ENCODE measurements around the gene SAFB. TPM values are rescaled to one million over a fixed set of nuclear protein-coding genes. Genes with fewer than 3 reads are reported as not detected.
"Not testable (repeated sequence)": the region's sequence is repeated elsewhere in the genome, so short reads cannot be mapped to it uniquely, and the experiment has no call there.

Gene SAFB
- total RNA-seq, 1 donor from 2014 or later, result 59.8 TPM

- intact Hi-C loops (cut with DNase I), result no loop called here
- ATAC-seq (no peak), DNase-seq (ENCODE audit: missing footprints) (no peak)
Measured at GRCh38 chr19:5677580-5677979, 54.7 kb downstream of the SAFB start.

GRCh38 chr19:5678071-5678718 is 55.3 kb downstream of the SAFB start:
- ATAC-seq, result no peak
- no peak for DNase-seq (ENCODE audit: missing footprints)
- intact Hi-C loops (cut with DNase I), result no loop called here

GRCh38 chr19:5679289-5680083 is 56.6 kb downstream of the SAFB start:
- intact Hi-C loops (cut with DNase I), result loop anchor here (2.0 to 5.0 kb wide), 3 partner anchors 43 to 111 kb away; partner anchors contain the start of genes CATSPERD, DUS3L, LONP1 and SAFB
- ATAC-seq (no peak), DNase-seq (ENCODE audit: missing footprints) (no peak)

GRCh38 chr19:5680084-5680436 is 57.2 kb downstream of the SAFB start:
- intact Hi-C loops (cut with DNase I), result loop anchor here (2.0 to 5.0 kb wide), 3 partner anchors 42 to 111 kb away; partner anchors contain the start of genes CATSPERD, DUS3L, LONP1 and SAFB
- ATAC-seq (peak; percentile 4), DNase-seq (ENCODE audit: missing footprints) (no peak)

GRCh38 chr19:5680437-5681368 is 57.8 kb downstream of the SAFB start, which contains the start of the genes HSD11B1L and MICOS13:
Gene HSD11B1L (plus strand): TSS chr19:5681027. CDS start chr19:5684833, 3,806 bp downstream.
Gene MICOS13 (minus strand): TSS chr19:5680516. CDS start chr19:5680486, 30 bp downstream.
- intact Hi-C loops (cut with DNase I), result loop anchor here (2.0 to 5.0 kb wide), 3 partner anchors 42 to 110 kb away; partner anchors contain the start of genes CATSPERD, DUS3L, LONP1 and SAFB
- ATAC-seq, result peak; percentile 94

GRCh38 chr19:5681391-5682106 is 58.7 kb downstream of the SAFB start:
- ATAC-seq (no peak), DNase-seq (ENCODE audit: missing footprints) (no peak)
- intact Hi-C loops (cut with DNase I), result loop anchor here (2.0 to 5.0 kb wide), 3 partner anchors 41 to 109 kb away; partner anchors contain the start of genes CATSPERD, DUS3L, LONP1 and SAFB

More at GRCh38 chr19:5680437-5681368, 57.8 kb downstream of the SAFB start, which contains the start of the genes HSD11B1L and MICOS13:
- DNase-seq (ENCODE audit: missing footprints), result peak; percentile 100

- no peak for DNase-seq (ENCODE audit: missing footprints)
- intact Hi-C loops (cut with DNase I), result loop anchor here (5.0 kb wide), 1 partner anchor 40 kb away; the partner anchor contains the start of genes CATSPERD and LONP1
- ATAC-seq, result no peak
Measured at GRCh38 chr19:5682107-5682482, 59.2 kb downstream of the SAFB start.

DNA sequence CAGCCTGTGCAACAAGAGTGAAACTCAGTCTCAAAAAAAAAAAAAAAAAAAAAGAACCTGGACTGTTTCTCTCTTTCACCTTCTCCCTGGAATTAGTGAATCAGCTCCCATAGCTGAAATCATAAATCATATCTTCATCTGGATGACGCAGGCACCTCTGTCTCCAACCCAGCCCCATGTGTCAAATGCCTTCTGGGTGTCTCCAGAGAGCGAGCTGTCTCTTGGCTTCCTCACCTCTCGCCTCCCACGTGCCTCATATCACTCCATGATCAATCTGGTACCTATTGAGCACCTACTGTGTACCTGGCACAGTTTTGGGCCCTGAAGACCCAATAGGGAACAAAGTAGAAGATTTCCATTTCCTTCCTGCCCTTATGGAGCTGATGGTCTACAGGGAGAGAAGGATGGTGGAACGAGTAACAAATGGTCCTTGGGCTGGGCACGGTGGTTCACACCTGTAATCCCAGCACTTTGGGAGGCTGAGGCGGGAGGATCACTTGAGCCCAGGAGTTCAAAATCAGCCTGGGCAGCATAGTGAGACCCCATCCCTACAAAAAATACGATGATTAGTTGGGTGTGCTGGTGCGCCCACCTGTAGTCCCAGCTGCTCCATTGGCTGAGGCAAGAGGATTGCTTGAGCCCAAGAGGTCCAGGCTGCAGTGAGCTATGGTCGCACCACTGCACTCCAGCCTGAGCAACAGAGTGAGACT is 60.4 kb downstream of the SAFB start:
- ATAC-seq (no peak), DNase-seq (ENCODE audit: missing footprints) (no peak)
- intact Hi-C loops (cut with DNase I), result loop anchor here (5.0 kb wide), 1 partner anchor 39 kb away; the partner anchor contains the start of genes CATSPERD and LONP1

DNA sequence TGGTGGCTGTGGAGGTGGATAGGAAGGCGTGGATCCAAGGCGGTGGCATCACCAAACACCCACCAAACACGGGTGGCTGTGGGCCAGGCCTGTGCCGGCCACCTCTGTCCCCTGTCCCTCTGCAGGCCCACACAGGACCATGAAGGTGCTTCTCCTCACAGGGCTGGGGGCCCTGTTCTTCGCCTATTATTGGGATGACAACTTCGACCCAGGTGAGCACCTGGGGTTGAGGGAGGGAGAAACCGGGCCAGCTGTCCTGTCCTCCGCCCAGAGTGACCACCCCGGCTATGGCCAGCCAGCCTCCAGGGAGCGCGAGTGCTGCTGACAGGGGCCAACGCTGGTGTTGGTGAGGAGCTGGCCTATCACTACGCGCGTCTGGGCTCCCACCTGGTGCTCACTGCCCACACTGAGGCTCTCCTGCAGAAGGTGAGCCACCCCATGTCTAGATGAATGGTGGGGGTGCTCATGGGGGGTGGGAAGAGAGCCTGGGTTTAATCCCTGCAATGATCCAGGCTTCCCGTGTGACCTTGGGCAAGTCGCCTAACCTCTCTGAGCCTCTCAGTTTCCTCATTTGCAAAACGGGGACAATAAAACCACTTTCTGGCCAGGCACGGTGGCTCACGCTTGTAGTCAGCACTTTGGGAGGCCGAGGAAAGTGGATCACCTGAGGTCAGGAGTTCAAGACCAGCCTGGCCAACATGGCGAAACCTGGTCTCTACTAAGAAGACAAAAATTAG is 62.0 kb downstream of the SAFB start:
- intact Hi-C loops (cut with DNase I), result loop anchor here (5.0 kb wide), 1 partner anchor 37 kb away; the partner anchor contains the start of genes CATSPERD and LONP1
- DNase-seq (ENCODE audit: missing footprints) (peak; percentile 17), ATAC-seq (no peak)

DNA sequence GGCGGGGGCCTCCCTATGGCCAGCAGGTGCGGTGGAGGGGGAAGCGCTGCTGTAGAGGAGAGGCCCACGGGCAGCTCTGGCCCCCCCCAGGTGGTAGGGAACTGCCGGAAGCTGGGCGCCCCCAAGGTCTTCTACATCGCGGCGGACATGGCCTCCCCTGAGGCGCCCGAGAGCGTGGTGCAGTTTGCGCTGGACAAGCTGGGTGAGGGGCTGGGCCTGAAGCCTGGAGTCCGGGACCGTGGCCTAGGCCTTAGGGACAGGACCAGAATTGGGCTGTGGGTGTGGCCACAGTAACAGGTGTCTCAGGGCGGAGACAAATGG is 63.4 kb downstream of the SAFB start:
- ATAC-seq (no peak), DNase-seq (ENCODE audit: missing footprints) (peak; percentile 81)
- intact Hi-C loops (cut with DNase I), result no loop called here

DNA sequence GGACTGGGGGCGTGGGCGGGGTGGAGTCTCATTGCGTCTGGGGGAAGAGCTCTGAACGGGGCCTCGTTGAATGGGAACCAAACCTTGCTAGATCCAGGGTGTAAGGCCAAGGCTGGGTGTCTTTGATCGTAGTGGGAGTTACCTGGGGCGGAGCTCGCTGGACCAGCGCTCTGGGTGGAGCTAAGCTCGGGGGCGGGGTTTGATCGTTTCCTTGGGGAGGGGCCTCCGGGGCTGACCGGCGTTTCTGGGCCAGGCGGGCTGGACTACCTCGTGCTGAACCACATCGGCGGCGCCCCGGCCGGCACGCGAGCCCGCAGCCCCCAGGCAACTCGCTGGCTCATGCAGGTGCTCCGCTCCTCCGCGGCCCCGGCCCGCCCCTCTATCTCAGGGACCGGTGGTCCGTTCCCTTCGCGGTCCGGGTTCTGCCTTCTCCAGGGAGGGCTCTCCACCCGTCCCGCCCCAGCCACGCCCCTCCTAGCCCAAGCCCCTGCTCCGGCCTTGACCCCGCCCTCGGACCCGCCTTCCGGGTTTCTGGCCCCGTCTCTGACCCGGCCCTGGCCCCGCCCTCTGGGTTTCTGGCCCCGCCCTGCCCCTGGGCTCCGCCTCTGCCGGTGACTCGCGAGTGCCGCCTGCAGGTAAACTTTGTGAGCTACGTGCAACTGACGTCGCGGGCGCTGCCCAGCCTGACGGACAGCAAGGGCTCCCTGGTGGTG is 63.9 kb downstream of the SAFB start:
- DNase-seq (ENCODE audit: missing footprints) (peak; percentile 99), ATAC-seq (peak; percentile 87)
- intact Hi-C loops (cut with DNase I), result no loop called here

DNA sequence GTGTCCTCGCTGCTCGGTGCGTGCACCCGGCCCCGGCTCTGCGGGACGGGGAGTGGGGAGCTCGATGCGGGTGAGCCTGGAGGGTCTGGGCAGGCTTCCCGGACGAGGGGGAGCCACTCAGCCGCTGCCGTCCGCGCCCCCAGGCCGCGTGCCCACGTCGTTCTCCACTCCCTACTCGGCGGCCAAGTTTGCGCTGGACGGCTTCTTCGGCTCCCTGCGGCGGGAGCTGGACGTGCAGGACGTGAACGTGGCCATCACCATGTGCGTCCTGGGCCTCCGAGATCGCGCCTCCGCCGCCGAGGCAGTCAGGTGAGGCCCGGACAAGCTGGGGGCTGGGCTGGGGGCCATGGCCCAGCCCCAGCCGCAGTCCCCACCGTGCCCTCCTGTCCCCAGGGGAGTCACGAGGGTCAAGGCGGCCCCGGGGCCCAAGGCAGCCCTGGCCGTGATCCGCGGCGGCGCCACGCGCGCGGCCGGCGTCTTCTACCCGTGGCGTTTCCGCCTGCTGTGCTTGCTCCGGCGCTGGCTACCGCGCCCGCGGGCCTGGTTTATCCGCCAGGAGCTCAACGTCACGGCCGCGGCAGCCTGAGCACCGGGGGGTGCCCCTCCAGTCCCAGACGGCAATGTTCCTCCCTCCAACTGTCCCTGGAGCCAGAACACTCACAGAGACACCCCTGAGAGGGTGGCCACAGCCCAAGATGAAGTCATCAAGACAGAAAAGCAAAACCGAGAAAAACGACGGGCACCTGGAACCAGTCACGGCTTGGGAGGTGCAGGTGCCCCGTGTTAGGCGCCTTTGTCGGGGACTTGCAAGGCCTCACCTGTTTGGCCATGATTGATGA is 64.7 kb downstream of the SAFB start:
- no peak for ATAC-seq
- intact Hi-C loops (cut with DNase I), result no loop called here
- peak; percentile 79 for DNase-seq (ENCODE audit: missing footprints)

GRCh38 chr19:5688262-5688881 is 65.5 kb downstream of the SAFB start:
- DNase-seq (ENCODE audit: missing footprints); ATAC-seq; intact Hi-C loops (cut with DNase I): not testable (repeated sequence)

- intact Hi-C loops (cut with DNase I), result loop anchor here (2.0 kb wide), 1 partner anchor 28 kb away; no protein-coding TSS in a partner anchor
- ATAC-seq, result peak; percentile 81
- DNase-seq (ENCODE audit: missing footprints), result peak; percentile 99
Measured at GRCh38 chr19:5690125-5690954, 67.5 kb downstream of the SAFB start, which contains the start of gene RPL36. Gene RPL36 (plus strand): TSS chr19:5690295. CDS start chr19:5690508, 213 bp downstream.
